Sigmoid colon (tissue), 4 donors: ENCODE data around the gene OR2H1.

Experiments used
- CTCF ChIP-seq, 4 experiments: fragments of 450-650 bp in 3 of 4; fragments of 200-600 bp in 1 of 4; IDR thresholded peaks; one replicate each; pipeline ENCODE4 v1.5.1; 2016 to 2019; ENCODE audit warnings: antibody characterized with exemption in 4 of 4, mild to moderate bottlenecking in 3 of 4, moderate library complexity in 2 of 4
- EP300 ChIP-seq, 4 donors: sonication (generic); formaldehyde crosslinking; IDR thresholded peaks; one replicate each; pipeline ENCODE4 v1.6.1; 2017; ENCODE audit warnings: antibody characterized with exemption in 4 of 4
- POLR2A ChIP-seq, 2 donors: fragments of 450-650 bp; IDR thresholded peaks; one replicate each; pipeline ENCODE4 v1.6.1; 2016; ENCODE audit warnings: antibody characterized with exemption in 2 of 2, mild to moderate bottlenecking in 2 of 2, moderate library complexity in 2 of 2
- POLR2AphosphoS5 ChIP-seq, 4 donors: sonication (generic); formaldehyde crosslinking; IDR thresholded peaks; one replicate each; pipeline ENCODE4 v1.6.1; 2017; ENCODE audit warnings: antibody characterized with exemption in 4 of 4

- TF ChIP-seq CTCF (IDR thresholded peaks at IDR 0.05) = no peak
- TF ChIP-seq EP300 (IDR thresholded peaks at IDR 0.05) = no peak
- TF ChIP-seq POLR2A (IDR thresholded peaks at IDR 0.05) = no peak
- no peak for TF ChIP-seq POLR2AphosphoS5 (IDR thresholded peaks at IDR 0.05)
Observed at GRCh38 chr6:29501106-29501505, 44.2 kb downstream of the OR2H1 start.
